Measurements from ENCODE around the gene MTX3.

DNA sequence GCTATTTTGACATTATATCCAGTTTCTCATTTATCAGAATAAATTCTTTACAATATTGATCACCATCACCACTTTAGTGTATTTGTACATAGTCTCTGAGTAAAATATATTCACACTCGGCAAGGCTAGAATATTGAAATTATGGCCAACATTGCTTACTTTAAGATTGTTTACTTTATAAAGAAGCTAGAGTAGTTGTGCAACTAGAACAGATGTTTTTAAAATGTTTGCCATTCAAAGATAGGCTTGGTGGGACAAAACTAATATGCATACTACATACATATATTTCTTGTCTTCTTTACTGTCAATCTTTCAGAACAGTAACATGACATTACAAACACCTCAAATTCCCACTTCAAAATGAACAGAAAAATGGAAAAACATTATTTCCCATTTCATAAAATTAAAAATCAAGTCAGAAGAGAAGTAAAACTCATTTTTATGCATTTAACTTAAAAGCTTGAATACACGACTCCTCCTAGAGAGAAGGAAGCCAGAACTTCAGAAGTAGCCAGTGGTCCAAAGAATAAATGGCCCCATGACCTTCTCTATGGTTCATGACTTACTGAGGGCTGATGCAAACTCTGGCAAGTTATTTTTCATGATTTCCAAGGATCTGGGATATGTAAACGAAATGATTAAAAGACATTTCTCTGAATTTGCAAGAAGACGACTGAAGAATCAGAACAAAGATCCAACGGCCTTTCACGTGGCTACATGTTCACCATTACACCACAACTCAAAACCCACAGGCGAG, 14.1 kb downstream of the MTX3 start:
- TF ChIP-seq CTCF (IDR thresholded peaks at IDR 0.05) (no peak), ZFX (IDR thresholded peaks at IDR 0.05; ENCODE audit: borderline replicate concordance) (no peak)
